K562 treated with DMSO at 1 percent for 4 hours (cell line): ENCODE data around the gene METTL5. TPM values are rescaled to one million over a fixed set of nuclear protein-coding genes. Genes with fewer than 3 reads are reported as not detected.

Source experiments
- total RNA-seq: library from RNA; unstranded; fragments of 300-600 nt; gene quantifications from 2 replicates; pipeline ENCODE4 v1.2.3, GENCODE V29; 2022; ENCODE audit not compliant: insufficient read depth

METTL5 gene
- 82.6 and 84.2 TPM in 2 replicates for total RNA-seq

GRCh38 chr2:169824373-169825333 lies at the start of gene METTL5:
Gene METTL5 (minus strand): TSS chr2:169824905. CDS start chr2:169824597, 308 bp downstream.

DNA sequence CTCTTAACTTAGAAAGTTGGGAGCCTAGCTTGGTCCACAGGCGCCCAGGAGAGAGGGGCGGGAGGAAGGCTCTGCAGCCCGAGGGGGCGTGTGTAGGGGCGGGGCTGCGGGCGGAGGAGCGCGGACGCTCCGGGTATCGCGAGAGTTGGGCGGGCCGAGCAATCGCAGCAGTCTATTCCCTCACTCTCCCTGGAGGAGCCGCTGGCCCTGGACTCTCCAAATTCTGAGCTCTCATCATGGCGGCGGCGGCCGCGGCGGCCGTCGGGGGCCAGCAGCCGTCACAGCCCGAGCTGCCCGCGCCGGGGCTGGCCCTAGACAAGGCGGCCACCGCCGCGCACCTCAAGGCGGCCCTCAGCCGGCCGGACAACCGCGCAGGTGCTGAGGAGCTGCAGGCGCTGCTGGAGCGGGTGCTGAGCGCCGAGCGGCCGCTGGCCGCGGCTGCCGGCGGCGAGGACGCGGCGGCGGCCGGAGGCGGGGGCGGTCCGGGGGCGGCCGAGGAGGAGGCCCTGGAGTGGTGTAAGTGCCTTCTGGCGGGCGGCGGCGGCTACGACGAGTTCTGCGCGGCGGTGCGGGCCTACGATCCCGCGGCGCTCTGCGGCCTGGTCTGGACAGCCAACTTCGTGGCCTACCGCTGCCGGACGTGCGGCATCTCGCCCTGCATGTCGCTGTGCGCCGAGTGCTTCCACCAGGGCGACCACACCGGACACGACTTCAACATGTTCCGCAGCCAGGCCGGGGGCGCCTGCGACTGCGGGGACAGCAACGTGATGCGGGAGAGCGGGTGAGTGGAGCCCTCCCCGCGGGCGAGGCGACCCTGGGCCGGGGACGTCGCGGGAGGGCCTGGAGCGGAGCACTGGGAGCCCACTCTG lies 2.8 kb upstream of the METTL5 start, which contains the start of gene UBR3:
UBR3 (plus strand) TSS at position 183 of the 869 bp plus-strand sequence; CDS start at position 237, 54 bp downstream.

DNA sequence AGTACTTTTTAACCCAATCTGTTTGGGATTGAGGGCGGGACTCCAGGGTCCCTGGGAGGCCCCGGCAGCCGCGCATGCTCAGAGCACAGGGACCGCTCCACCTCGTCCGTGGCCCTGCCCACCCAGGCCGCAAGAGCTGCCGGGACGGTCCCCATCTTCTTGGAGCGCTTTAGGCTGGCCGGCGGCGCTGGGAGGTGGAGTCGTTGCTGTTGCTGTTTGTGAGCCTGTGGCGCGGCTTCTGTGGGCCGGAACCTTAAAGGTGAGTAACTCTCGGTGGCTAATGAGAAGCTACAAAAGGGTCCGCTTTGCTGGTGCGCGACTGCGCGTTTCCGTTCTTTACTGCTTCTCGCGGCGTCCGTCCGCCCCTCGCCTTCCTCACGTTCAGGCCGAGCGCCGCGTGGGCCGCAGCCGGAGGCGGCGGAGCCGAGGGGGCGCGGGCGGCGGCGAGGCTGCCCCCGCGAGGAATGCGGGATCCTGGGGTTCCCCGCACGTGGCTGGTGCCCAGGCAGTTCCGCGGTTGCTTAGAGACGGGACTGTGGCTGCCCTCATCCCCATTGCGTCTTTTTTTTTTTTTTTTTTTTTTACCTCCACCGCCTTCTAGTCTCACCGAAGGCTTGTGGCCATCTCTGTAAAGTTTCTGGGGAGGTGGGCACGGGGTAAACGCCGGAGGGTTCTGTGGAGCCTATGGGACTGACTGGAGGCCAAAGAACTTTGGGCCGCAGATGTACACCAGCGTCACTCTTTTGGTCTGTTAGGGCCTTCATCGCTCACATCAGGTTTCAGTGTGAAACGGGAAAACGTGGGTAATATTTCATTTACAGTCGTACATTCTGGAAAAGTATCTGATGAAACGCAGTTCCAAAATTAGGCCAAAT lies 25.8 kb downstream of the METTL5 start, which contains the start of gene SSB:
SSB (plus strand) TSS at position 154 of the 875 bp plus-strand sequence. CDS start 2,090 bp downstream, outside the sequence.

Other genes with a start within 250 kb of the METTL5 start
- 29.8 and 34.7 TPM in 2 replicates for gene PPIG, start 240.6 kb downstream of the METTL5 start, total RNA-seq
- gene CFAP210, start 130.5 kb downstream of the METTL5 start, total RNA-seq: 1.6 and 2.0 TPM in 2 replicates
- 4.3 and 9.1 TPM in 2 replicates for gene PHOSPHO2, start 130.4 kb downstream of the METTL5 start, total RNA-seq
- 9.3 and 14.1 TPM in 2 replicates for gene KLHL23, start 91.1 kb downstream of the METTL5 start, total RNA-seq
- gene SSB, start 26.0 kb downstream of the METTL5 start, total RNA-seq: 163 and 198 TPM in 2 replicates
- gene UBR3, start 2.5 kb upstream of the METTL5 start, total RNA-seq: 14.1 and 15.3 TPM in 2 replicates